ENCODE measurements around the gene RHOT1. TPM values are rescaled to one million over a fixed set of nuclear protein-coding genes. Genes with fewer than 3 reads are reported as not detected.
"Not testable (repeated sequence)": the region's sequence is repeated elsewhere in the genome, so short reads cannot be mapped to it uniquely, and the experiment has no call there.

The RHOT1 gene
- total RNA-seq, 2 experiments from 2014 or later: 23.3 to 34.1 TPM

- no peak for ATAC-seq
These were observed 644 bp upstream of the RHOT1 start for GRCh38 chr17:32141679-32142037.

GRCh38 chr17:32142857-32143526, 690 bp downstream of the RHOT1 start:
- Mint-ChIP-seq H3K4me3 (peak overlapping the region; percentile 99), H3K36me3 (ENCODE audit: low read depth) (no peaks in the 10 kb centered on the region), H3K27me3 (no peaks in the 10 kb centered on the region), H3K4me1 (peaks cover 29% of the 10 kb centered on the region), H3K27ac (peak overlapping the region; percentile 59), H3K9me3 (ENCODE audit: low read depth) (no peaks in the 10 kb centered on the region)
- ChIA-PET POLR2A (no interaction called here), CTCF (interaction anchor here (0.7 to 4.5 kb wide), 9 partner anchors 8 to 241 kb away, joined by 3 to 60 read pairs (median 4); partner anchors contain the start of gene UTP6)
- peak; percentile 53 for DNase-seq
- ATAC-seq: peak; percentile 2
- intact Hi-C loops (cut with DNase I, micrococcal nuclease): loop anchor here in 1 of 2 experiments (1.0 to 5.0 kb wide), 9 partner anchors 16 to 734 kb away; partner anchors contain the start of genes C17orf75, COPRS, LRRC37B and MYO1D

More at GRCh38 chr17:32141679-32142037, 644 bp upstream of the RHOT1 start:
- Mint-ChIP-seq H3K27ac (peak overlapping the region; percentile 67), H3K9me3 (ENCODE audit: low read depth) (no peaks in the 10 kb centered on the region), H3K4me1 (peaks cover 32% of the 10 kb centered on the region), H3K4me3 (peak overlapping the region; percentile 99), H3K27me3 (no peaks in the 10 kb centered on the region), H3K36me3 (ENCODE audit: low read depth) (no peaks in the 10 kb centered on the region)
- ChIA-PET POLR2A (no interaction called here), CTCF (interaction anchor here (0.6 to 4.5 kb wide), 7 partner anchors 9 to 555 kb away, joined by 3 to 60 read pairs (median 4); partner anchors contain the start of gene UTP6)
- DNase-seq: no peak
- intact Hi-C loops (cut with DNase I, micrococcal nuclease): loop anchor here in 1 of 2 experiments (1.0 to 5.0 kb wide), 9 partner anchors 14 to 735 kb away; partner anchors contain the start of genes C17orf75, COPRS, LRRC37B and MYO1D

GRCh38 chr17:32143527-32143870, 1.2 kb downstream of the RHOT1 start:
- Mint-ChIP-seq H3K27me3 (no peaks in the 10 kb centered on the region), H3K36me3 (ENCODE audit: low read depth) (peaks cover 2% of the 10 kb centered on the region), H3K4me3 (peak overlapping the region; percentile 99), H3K27ac (no peak overlapping the region), H3K9me3 (ENCODE audit: low read depth) (no peaks in the 10 kb centered on the region), H3K4me1 (peaks cover 32% of the 10 kb centered on the region)
- ChIA-PET CTCF (interaction anchor here (1.3 kb wide), 1 partner anchor 79 kb away, joined by 4 read pairs; no protein-coding TSS in a partner anchor), POLR2A (no interaction called here)
- intact Hi-C loops (cut with DNase I, micrococcal nuclease): loop anchor here in 1 of 2 experiments (2.0 to 5.0 kb wide), 4 partner anchors 199 to 733 kb away; partner anchors contain the start of genes C17orf75, MYO1D and SUZ12
- DNase-seq (no peak), ATAC-seq (no peak)

GRCh38 chr17:32144442-32144841, 2.1 kb downstream of the RHOT1 start:
- intact Hi-C loops (cut with DNase I, micrococcal nuclease): loop anchor here in 1 of 2 experiments (5.0 kb wide), 1 partner anchor 587 kb away; no protein-coding TSS in a partner anchor
- not testable (repeated sequence) for ATAC-seq

DNA sequence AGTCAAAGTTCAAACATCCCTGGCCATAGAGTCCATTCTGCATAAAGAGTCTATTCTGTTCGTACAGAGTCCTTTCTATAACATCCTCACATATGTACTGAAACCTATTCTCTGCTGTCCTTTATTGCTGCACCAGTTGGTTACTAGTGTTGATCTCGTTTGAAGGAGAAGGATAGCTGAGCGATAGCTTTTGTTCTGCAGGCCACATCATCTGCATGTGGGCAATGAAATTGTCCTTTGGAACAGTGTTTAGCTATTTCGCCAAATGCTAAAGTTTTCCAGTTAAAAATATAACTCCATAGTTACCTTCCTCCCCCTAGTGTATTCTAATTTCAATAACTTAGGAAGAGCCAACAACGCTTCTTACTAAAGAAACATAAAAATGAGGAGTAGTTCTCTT, 6.0 kb downstream of the RHOT1 start:
- Mint-ChIP-seq H3K4me3 (no peak overlapping the region), H3K27ac (no peak overlapping the region), H3K4me1 (peaks cover 28% of the 10 kb centered on the region), H3K27me3 (no peaks in the 10 kb centered on the region), H3K36me3 (ENCODE audit: low read depth) (peaks cover 11% of the 10 kb centered on the region), H3K9me3 (ENCODE audit: low read depth) (no peaks in the 10 kb centered on the region)
- ATAC-seq (no peak), DNase-seq (no peak)
- CTCF ChIA-PET: interaction anchor here (1.1 kb wide), 1 partner anchor 22 kb away, joined by 4 read pairs; no protein-coding TSS in a partner anchor
- intact Hi-C loops (cut with DNase I, micrococcal nuclease): no loop called here
- POLR2A ChIA-PET: no interaction called here

More at GRCh38 chr17:32144442-32144841, 2.1 kb downstream of the RHOT1 start:
- not testable (repeated sequence) for H3K4me3 Mint-ChIP-seq; H3K36me3 Mint-ChIP-seq (ENCODE audit: low read depth); H3K27me3 Mint-ChIP-seq; H3K27ac Mint-ChIP-seq; H3K9me3 Mint-ChIP-seq (ENCODE audit: low read depth); DNase-seq
- ChIA-PET CTCF (interaction anchor here (0.6 to 0.7 kb wide), 2 partner anchors 21 to 731 kb away, joined by 3 read pairs; no protein-coding TSS in a partner anchor), POLR2A (interaction anchor here (1.0 kb wide), 1 partner anchor 300 kb away, joined by 4 read pairs; the partner anchor contains the start of gene PSMD11)
- peaks cover 30% of the 10 kb centered on the region for H3K4me1 Mint-ChIP-seq

- intact Hi-C loops (cut with DNase I, micrococcal nuclease): no loop called here
- Mint-ChIP-seq H3K27me3 (no peaks in the 10 kb centered on the region), H3K4me3 (no peak overlapping the region), H3K4me1 (peaks cover 18% of the 10 kb centered on the region), H3K9me3 (ENCODE audit: low read depth) (no peaks in the 10 kb centered on the region), H3K36me3 (ENCODE audit: low read depth) (peaks cover 22% of the 10 kb centered on the region), H3K27ac (no peak overlapping the region)
- DNase-seq (no peak), ATAC-seq (no peak)
- ChIA-PET POLR2A (no interaction called here), CTCF (interaction anchor here (1.6 to 3.2 kb wide), 2 partner anchors 8 to 11 kb away, joined by 5 to 15 read pairs; partner anchors contain the start of gene RHOT1)
These were observed 8.1 kb downstream of the RHOT1 start for GRCh38 chr17:32150358-32150757.

GRCh38 chr17:32152130-32152529, 9.8 kb downstream of the RHOT1 start:
- Mint-ChIP-seq H3K9me3 (ENCODE audit: low read depth) (no peaks in the 10 kb centered on the region), H3K27ac (no peak overlapping the region), H3K36me3 (ENCODE audit: low read depth) (peaks cover 22% of the 10 kb centered on the region), H3K4me1 (peaks cover 15% of the 10 kb centered on the region), H3K4me3 (no peak overlapping the region), H3K27me3 (no peaks in the 10 kb centered on the region)
- ATAC-seq (no peak), DNase-seq (no peak)
- POLR2A ChIA-PET: no interaction called here
- CTCF ChIA-PET: interaction anchor here (3.2 kb wide), 1 partner anchor 13 kb away, joined by 15 read pairs; no protein-coding TSS in a partner anchor
- intact Hi-C loops (cut with DNase I, micrococcal nuclease): no loop called here

- POLR2A ChIA-PET: no interaction called here
- DNase-seq: no peak
- H3K27ac Mint-ChIP-seq: no peak overlapping the region
- H3K36me3 Mint-ChIP-seq (ENCODE audit: low read depth): peaks cover 22% of the 10 kb centered on the region
- H3K4me3 Mint-ChIP-seq: no peak overlapping the region
- no peak for ATAC-seq
- H3K4me1 Mint-ChIP-seq: peaks cover under 1% of the 10 kb centered on the region
- H3K9me3 Mint-ChIP-seq (ENCODE audit: low read depth): no peaks in the 10 kb centered on the region
- H3K27me3 Mint-ChIP-seq: no peaks in the 10 kb centered on the region
- CTCF ChIA-PET: no interaction called here
- intact Hi-C loops (cut with DNase I, micrococcal nuclease): no loop called here
These were observed 13.6 kb downstream of the RHOT1 start for GRCh38 chr17:32155896-32156295.

DNA sequence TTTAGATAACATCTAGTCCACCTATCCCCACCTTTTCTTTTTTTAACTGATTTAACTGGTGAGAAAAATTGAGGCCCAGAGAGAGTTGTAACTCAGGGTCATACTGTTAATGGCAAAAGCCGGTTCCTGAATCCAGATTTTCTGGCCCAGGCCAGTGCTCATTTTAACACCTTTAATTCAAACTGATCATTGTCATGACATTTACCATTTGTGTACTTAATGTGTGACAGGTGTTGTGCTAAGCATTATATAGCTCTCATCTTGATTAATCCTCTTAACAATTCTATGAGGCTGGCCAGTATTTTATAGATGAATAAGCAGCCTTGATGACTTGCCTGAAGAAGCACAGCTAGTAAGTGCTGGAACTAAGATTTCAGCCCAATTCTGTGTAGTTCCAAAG, 14.4 kb downstream of the RHOT1 start:
- intact Hi-C loops (cut with DNase I, micrococcal nuclease): no loop called here
- POLR2A ChIA-PET: no interaction called here
- Mint-ChIP-seq H3K27ac (no peak overlapping the region), H3K36me3 (ENCODE audit: low read depth) (peaks cover 26% of the 10 kb centered on the region), H3K27me3 (no peaks in the 10 kb centered on the region), H3K9me3 (ENCODE audit: low read depth) (no peaks in the 10 kb centered on the region), H3K4me1 (peaks cover 6% of the 10 kb centered on the region), H3K4me3 (no peak overlapping the region)
- ATAC-seq (no peak), DNase-seq (no peak)
- CTCF ChIA-PET: interaction anchor here (0.7 kb wide), 1 partner anchor 36 kb away, joined by 3 read pairs; no protein-coding TSS in a partner anchor

GRCh38 chr17:32157225-32157624, 14.9 kb downstream of the RHOT1 start:
- H3K27me3 Mint-ChIP-seq: no peaks in the 10 kb centered on the region
- no peaks in the 10 kb centered on the region for H3K9me3 Mint-ChIP-seq (ENCODE audit: low read depth)
- peaks cover 11% of the 10 kb centered on the region for H3K4me1 Mint-ChIP-seq
- H3K27ac Mint-ChIP-seq: no peak overlapping the region
- ATAC-seq: no peak
- H3K36me3 Mint-ChIP-seq (ENCODE audit: low read depth): peaks cover 28% of the 10 kb centered on the region
- intact Hi-C loops (cut with DNase I, micrococcal nuclease): no loop called here
- no peak overlapping the region for H3K4me3 Mint-ChIP-seq
- CTCF ChIA-PET: interaction anchor here (0.7 kb wide), 1 partner anchor 37 kb away, joined by 3 read pairs; no protein-coding TSS in a partner anchor
- POLR2A ChIA-PET: no interaction called here
- no peak for DNase-seq

DNA sequence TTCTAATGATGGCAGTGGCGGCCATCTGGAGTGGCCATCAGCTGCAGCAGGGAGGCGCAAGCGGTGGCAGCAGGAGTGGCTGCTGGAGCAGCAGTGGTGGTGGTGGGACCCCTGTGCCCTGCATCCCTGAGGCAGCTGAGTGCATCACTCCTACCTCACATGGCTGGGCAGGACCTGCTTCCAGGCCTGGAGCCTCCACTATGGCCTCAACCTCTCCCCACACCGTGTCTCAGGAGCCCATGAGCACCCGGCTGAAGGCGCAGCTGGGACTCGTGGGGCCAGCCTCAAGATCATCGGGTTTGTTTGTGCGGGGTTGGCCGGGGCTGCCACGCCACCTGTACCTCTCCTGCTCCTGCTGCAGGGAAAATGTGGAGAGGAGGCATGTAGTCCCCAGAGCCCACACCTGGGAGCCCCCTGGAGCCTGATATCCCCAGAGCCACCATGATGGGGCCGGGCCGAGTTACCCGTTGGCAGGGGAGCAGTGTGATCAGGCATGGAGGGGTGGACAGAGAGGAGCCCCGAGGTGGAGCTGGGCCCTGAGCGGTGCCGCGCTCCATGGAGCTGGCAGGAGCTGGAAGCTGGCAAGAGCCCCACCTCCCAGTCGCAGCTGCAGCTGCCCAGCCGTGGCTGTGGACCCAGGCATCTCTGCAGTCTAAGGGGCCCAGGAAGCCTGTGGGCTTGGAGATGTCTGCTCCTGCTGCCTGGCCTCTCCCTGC, 16.7 kb downstream of the RHOT1 start:
- H3K27ac Mint-ChIP-seq: no peak overlapping the region
- no peaks in the 10 kb centered on the region for H3K27me3 Mint-ChIP-seq
- POLR2A ChIA-PET: no interaction called here
- H3K4me1 Mint-ChIP-seq: peaks cover 11% of the 10 kb centered on the region
- no peaks in the 10 kb centered on the region for H3K9me3 Mint-ChIP-seq (ENCODE audit: low read depth)
- CTCF ChIA-PET: no interaction called here
- ATAC-seq: no peak
- no peak overlapping the region for H3K4me3 Mint-ChIP-seq
- DNase-seq: no peak
- intact Hi-C loops (cut with DNase I, micrococcal nuclease): no loop called here
- peaks cover 20% of the 10 kb centered on the region for H3K36me3 Mint-ChIP-seq (ENCODE audit: low read depth)
